Hematopoietic multipotent progenitor cell treated with erythropoietin and hydrocortisone succinate and interleukin-3 and kit ligand, for 4 days (in vitro differentiated cells): ENCODE data around the gene NUBP1.

ENCODE experiments used
- DNase-seq: peaks from one replicate; pipeline ENCODE4 v3.0.0-alpha.2; 2015

Gene NUBP1

GRCh38 chr16:10808850-10809249, 65.2 kb downstream of the NUBP1 start:
- DNase-seq, result no peak

- DNase-seq, result no peak
Observed at GRCh38 chr16:10809706-10810105, 66.1 kb downstream of the NUBP1 start.

DNA sequence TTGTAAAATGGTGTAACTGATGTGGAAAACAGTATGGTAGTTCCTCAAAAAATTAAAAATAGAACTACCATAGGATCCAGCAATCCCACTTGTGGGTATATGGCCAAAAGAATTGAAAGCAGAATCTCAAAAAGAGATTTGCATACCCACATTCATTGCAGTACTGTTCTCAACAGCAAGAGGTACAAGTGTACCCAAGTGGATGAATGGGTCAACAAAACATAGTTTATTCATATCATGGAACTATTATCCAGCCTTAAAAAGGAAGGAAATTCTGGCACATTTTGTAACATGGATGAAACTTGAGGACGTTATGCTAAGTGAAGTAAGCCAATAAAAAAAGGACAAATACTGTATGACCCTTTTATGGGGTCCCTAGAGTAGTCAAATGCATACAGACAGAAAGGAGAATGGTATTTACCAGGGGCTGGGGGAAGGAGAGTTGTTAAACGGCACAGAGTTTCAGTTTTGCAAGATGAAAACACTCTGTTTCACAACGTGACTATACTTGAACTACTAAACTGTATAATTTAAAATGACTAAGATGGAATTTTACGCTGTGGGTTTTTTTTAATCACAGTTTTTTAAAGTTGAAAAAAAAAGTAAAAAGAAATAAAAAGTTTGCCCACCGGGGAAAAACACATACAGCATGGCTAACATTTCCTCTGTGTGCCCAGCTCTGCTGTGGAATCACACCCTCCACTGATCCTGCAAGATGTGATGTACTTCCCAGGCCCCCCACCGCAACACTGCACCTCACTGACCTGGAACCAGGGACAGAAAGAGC, 68.9 kb downstream of the NUBP1 start:
- DNase-seq, result no peak

- DNase-seq, result no peak
Observed at GRCh38 chr16:10813099-10813455, 69.4 kb downstream of the NUBP1 start.

GRCh38 chr16:10817514-10817913, 73.9 kb downstream of the NUBP1 start:
- DNase-seq, result no peak

DNA sequence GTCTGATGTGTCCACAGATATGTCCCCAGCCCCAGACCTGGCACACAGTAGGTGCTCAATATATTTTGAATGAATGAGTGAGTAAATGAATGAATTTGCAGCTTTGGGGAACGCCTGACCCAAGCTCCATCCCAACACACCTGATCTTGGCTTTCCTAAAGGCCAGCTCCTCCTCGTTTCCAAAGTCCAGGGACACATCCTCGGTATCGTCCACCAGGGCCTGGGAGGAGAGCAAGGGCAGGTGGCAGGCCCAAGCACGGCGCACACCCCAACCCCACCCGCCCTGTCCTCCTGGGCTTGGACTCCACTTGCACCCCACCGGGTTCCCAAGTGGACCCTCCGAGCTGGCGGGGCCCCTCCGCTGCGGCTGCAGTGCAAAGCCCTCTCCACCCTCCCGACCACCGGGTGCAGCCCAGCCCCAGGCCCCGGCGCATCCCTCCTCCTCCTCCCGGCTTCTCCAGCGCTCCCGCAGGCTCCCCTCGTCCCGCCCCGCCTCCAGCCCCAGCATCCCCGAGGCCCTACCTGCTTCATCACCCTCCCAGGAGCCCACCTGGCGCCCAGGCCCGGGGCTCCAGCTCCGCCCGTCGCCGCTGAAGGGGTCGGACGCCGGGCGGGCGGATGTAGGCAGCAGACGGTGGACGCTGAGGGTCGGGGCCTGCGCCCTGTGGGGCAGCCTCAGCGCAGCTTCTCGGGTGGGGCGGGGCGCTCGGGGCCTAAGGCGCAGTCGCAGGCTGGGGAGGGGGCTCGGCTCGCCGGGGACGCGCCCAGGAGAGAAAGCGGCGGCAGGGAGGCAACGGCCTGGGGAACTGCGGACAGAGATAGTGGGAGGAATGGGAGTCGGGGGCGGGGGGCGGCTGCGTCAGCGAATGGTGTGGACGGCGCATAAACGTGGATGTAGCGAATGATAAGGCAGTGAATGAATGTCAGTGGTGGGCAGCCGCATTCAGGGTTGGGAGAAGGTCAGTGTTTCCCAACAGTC, 74.6 kb downstream of the NUBP1 start, which contains the start of gene TVP23A:
TVP23A (minus strand) TSS at position 832 of the 979 bp plus-strand sequence; CDS start at position 531, 301 bp downstream.
- DNase-seq, result no peak
